Gastroesophageal sphincter (tissue), 4 donors: Measurements from ENCODE around the gene THRSP. TPM values are rescaled to one million over a fixed set of nuclear protein-coding genes. Genes with fewer than 3 reads are reported as not detected.

Experiments used
- ATAC-seq: fragments of 150-250 bp; one replicate; pipeline ENCODE4 v1.9.1; 2016; ENCODE audit warnings: mild to moderate bottlenecking, moderate library complexity
- H3K27ac ChIP-seq, 4 donors: fragments of 200-600 bp; sonication (generic) in 3 of 4; 1 replicate in 3 of 4; 2 replicates in 1 of 4; pipeline ENCODE4 v1.5.1; 2016 to 2019
- H3K27me3 ChIP-seq: fragments of 200-600 bp; sonication (generic); one replicate; pipeline ENCODE4 v1.5.1; 2019
- H3K36me3 ChIP-seq, 2 donors: fragments of 200-600 bp; sonication (generic); one replicate each; pipeline ENCODE4 v1.5.1; 2019; ENCODE audit warnings: control low read depth in 1 of 2
- H3K4me1 ChIP-seq, 3 donors: fragments of 200-600 bp; sonication (generic); 1 replicate in 2 of 3; 2 replicates in 1 of 3; pipeline ENCODE4 v1.5.1; 2016 to 2019; ENCODE audit warnings: control low read depth in 2 of 3
- H3K4me3 ChIP-seq, 2 donors: fragments of 200-600 bp; sonication (generic); one replicate each; pipeline ENCODE4 v1.5.1; 2019; ENCODE audit warnings: mild to moderate bottlenecking in 1 of 2, moderate library complexity in 1 of 2
- H3K9me3 ChIP-seq, 3 donors: fragments of 200-600 bp; sonication (generic); one replicate each; pipeline ENCODE4 v1.5.1; 2017 to 2019; ENCODE audit warnings: control low read depth in 2 of 3
- EP300 ChIP-seq: sonication (generic); formaldehyde crosslinking; IDR thresholded peaks from one replicate; pipeline ENCODE4 v1.6.1; 2017; ENCODE audit warnings: antibody characterized with exemption, mild to moderate bottlenecking
- POLR2A ChIP-seq, 2 donors: fragments of 450-650 bp; IDR thresholded peaks; one replicate each; pipeline ENCODE4 v1.6.1; 2017; ENCODE audit warnings: antibody characterized with exemption in 2 of 2, mild to moderate bottlenecking in 2 of 2, moderate library complexity in 1 of 2
- POLR2AphosphoS5 ChIP-seq: sonication (generic); formaldehyde crosslinking; IDR thresholded peaks from one replicate; pipeline ENCODE4 v1.6.1; 2017; ENCODE audit warnings: antibody characterized with exemption
- WGBS, 2 donors: methylation state at CpG; one replicate each; pipeline ENCODE4 v1.1.5; 2018; ENCODE audit warnings: low coverage in 1 of 2; 5-methylcytosine and 5-hydroxymethylcytosine counted together
- total RNA-seq, 4 donors: library from RNA; depleted of rRNA; stranded (reverse); fragments of >200 nt; gene quantifications; one replicate each; pipeline ENCODE4 v1.1.0, GENCODE V29; 2016
- TF ChIP-seq, protein P1 (sequence below), 4 experiments: fragments of 200-600 bp in 2 of 4; fragments of 450-650 bp in 2 of 4; sonication (generic) in 1 of 4; IDR thresholded peaks; one replicate each; pipeline ENCODE4 v1.5.1; 2017 to 2019; ENCODE audit warnings: antibody characterized with exemption in 4 of 4, mild to moderate bottlenecking in 2 of 4, moderate library complexity in 2 of 4

Gene THRSP
- total RNA-seq, 4 donors from 2014 or later: 2.0 TPM; not detected in 3

DNA sequence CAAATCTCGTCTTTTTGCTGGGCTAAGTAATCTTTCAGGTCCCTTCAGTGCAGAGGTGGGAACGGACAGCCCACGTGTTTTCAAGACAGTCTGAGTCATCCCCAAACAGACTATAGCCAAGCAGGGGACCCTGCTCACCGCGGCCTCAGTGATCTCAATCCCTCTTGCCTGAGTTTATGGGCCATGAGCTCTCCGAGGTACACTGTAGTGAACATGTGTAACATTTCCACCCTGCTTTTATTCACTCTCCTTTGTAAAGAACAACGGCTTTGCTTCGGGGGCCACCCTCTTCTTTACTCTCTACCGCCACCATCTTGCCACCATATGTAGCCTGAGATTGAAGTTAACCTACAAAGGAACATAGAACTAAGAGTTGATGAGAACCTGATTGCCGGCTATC lies 29.0 kb upstream of the THRSP start:
- no peak for ATAC-seq
- H3K27ac ChIP-seq: no peak overlapping the region
- no peaks in the 10 kb centered on the region for H3K36me3 ChIP-seq
- TF ChIP-seq, protein P1, sequence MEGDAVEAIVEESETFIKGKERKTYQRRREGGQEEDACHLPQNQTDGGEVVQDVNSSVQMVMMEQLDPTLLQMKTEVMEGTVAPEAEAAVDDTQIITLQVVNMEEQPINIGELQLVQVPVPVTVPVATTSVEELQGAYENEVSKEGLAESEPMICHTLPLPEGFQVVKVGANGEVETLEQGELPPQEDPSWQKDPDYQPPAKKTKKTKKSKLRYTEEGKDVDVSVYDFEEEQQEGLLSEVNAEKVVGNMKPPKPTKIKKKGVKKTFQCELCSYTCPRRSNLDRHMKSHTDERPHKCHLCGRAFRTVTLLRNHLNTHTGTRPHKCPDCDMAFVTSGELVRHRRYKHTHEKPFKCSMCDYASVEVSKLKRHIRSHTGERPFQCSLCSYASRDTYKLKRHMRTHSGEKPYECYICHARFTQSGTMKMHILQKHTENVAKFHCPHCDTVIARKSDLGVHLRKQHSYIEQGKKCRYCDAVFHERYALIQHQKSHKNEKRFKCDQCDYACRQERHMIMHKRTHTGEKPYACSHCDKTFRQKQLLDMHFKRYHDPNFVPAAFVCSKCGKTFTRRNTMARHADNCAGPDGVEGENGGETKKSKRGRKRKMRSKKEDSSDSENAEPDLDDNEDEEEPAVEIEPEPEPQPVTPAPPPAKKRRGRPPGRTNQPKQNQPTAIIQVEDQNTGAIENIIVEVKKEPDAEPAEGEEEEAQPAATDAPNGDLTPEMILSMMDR (IDR thresholded peaks at IDR 0.05): no peak
- no peak for TF ChIP-seq POLR2AphosphoS5
- TF ChIP-seq EP300: no peak
- TF ChIP-seq POLR2A (IDR thresholded peaks at IDR 0.05): no peak
- no peaks in the 10 kb centered on the region for H3K27me3 ChIP-seq
- no peak overlapping the region for H3K4me3 ChIP-seq
- H3K9me3 ChIP-seq: no peaks in the 10 kb centered on the region
- WGBS, 2 donors: 66 to 71% methylated on average over 4 to 8 of the region's 10 CpGs
- peaks cover 0 to 16% (median 6%) of the 10 kb centered on the region in 3 donors for H3K4me1 ChIP-seq

DNA sequence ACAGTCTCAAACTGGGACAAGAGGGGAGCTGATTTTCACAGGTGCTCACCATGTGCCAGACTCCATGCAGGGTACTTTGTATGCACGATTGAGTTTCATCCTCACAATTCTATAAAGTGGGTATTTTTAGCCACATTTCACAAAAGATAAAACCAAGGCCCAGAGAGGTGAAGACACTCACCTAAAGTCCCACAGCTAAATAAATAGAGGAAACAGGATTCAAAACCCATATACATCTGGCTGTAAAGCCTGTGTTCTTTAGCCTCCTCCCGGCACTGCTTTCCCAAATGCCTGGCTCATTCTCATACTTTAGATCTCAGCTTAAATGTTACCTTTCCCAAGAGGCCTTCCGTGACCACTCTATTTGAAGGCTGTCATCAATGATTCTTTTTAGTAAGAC lies 27.3 kb upstream of the THRSP start:
- WGBS, 2 donors: 86 to 90% methylated on average over 2 to 3 of the region's 3 CpGs
- no peaks in the 10 kb centered on the region for H3K36me3 ChIP-seq
- H3K27ac ChIP-seq: no peak overlapping the region
- no peaks in the 10 kb centered on the region for H3K27me3 ChIP-seq
- ATAC-seq: no peak
- peaks cover 0 to 18% (median 0%) of the 10 kb centered on the region in 3 donors for H3K4me1 ChIP-seq
- no peak overlapping the region for H3K4me3 ChIP-seq
- TF ChIP-seq, protein P1 (IDR thresholded peaks at IDR 0.05): no peak
- TF ChIP-seq POLR2AphosphoS5 (no peak), POLR2A (IDR thresholded peaks at IDR 0.05) (no peak), EP300 (no peak)
- H3K9me3 ChIP-seq: no peaks in the 10 kb centered on the region

DNA sequence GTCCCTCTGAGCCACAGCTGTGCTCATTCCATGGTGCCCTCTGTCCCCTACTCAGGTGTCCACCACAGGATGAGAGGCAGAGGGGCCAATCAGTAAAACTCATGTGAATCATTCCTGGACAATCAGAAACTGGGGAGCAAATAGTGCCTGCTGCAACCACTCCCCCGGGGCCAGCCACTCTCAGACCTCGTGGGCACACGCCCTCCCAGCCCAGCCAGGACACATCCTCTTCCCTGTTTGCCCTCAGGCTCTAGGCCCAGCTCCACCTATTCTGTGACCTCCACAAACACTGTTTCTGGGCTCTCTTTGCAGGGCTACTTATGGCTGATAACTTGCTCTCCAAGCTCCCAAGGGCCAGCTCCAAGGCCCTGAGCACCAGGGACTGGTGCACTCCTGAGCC lies 26.6 kb upstream of the THRSP start:
- Histone ChIP-seq H3K4me1 (peaks cover 0 to 15% (median 0%) of the 10 kb centered on the region in 3 donors), H3K4me3 (no peak overlapping the region), H3K9me3 (no peaks in the 10 kb centered on the region), H3K27me3 (no peaks in the 10 kb centered on the region), H3K36me3 (no peaks in the 10 kb centered on the region), H3K27ac (no peak overlapping the region)
- 85 to 100% methylated on average over 3 of the region's 3 CpGs for WGBS, 2 donors
- ATAC-seq: no peak
- TF ChIP-seq, protein P1 (IDR thresholded peaks at IDR 0.05): no peak
- TF ChIP-seq EP300: no peak
- TF ChIP-seq POLR2AphosphoS5: no peak
- no peak for TF ChIP-seq POLR2A (IDR thresholded peaks at IDR 0.05)

DNA sequence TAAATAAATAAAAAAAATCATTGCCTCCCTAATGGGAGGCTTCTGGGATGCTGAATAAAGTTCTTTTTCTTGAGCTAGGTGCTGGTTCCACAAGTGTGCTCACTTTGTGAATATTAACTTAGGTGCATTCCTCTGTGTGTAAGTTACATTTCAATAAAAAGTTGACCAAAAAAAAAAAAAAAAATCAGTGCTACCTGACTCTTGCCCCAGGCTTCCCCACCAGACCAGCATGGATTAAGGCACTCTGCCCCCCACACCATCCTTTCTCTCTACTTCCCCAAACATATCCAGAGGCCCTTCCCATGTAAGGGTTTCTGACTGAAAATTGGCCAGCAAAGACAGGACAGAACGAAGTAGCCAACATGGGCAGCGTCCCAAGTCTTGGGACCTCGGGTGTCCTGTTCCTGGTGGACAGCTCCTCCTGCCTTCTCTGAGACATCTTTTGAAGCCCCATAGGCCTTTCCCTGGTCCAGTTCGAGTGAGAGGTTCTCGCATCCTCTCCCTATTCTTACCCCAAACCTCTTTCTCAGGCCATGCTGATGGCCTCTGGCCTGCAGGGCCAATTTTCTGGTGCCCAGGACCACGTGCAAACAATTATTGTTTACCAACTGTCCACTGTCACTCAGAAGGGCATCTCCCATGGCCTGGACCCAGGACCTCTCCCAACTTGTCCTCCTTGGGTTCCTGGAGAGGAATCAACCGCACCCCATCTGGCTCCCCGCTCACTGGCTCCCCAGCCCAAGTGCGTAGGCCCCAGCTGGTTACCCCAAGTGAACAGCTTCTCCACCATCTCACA lies 25.6 kb upstream of the THRSP start:
- no peak for ATAC-seq
- Histone ChIP-seq H3K27ac (no peak overlapping the region), H3K27me3 (no peaks in the 10 kb centered on the region), H3K36me3 (no peaks in the 10 kb centered on the region), H3K9me3 (no peaks in the 10 kb centered on the region), H3K4me1 (peaks cover 0 to 15% (median 0%) of the 10 kb centered on the region in 3 donors), H3K4me3 (no peak overlapping the region)
- no peak for TF ChIP-seq POLR2AphosphoS5
- TF ChIP-seq, protein P1 (IDR thresholded peaks at IDR 0.05): no peak
- 77 to 97% methylated on average over 4 to 5 of the region's 9 CpGs for WGBS, 2 donors

DNA sequence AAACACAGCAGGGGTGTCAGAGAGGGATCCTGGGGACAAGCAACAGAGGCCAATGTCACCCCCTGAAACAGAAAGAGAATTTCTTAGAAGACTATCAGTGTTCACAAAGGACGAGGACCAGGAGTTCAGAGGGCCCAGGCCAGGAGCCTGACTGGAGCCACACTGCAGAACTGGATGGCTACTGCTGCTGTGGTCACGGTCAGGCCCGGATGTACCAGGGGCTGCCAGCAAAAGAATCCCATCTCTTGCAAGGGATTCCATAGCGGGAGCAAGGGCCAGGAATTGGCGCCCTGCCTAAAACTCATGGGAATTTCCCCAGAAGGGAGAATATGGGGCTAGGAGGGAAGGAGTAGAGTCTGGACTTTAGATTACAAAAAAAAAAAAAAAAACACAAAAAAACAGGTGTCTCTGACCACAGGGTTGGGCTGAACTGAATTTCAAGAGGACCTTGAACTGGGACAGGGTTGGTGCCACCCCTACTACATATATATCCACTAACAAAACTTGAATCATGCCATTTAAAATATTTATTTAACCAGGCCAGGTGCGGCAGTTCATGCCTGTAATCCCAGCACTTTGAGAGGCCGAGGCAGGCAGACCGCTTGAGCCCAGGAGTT lies 24.9 kb upstream of the THRSP start:
- H3K9me3 ChIP-seq: no peaks in the 10 kb centered on the region
- 83 to 89% methylated on average over 6 of the region's 8 CpGs for WGBS, 2 donors
- H3K4me3 ChIP-seq: no peak overlapping the region
- H3K27ac ChIP-seq: no peak overlapping the region
- no peaks in the 10 kb centered on the region for H3K27me3 ChIP-seq
- no peaks in the 10 kb centered on the region for H3K36me3 ChIP-seq
- ATAC-seq: no peak
- H3K4me1 ChIP-seq: peaks cover 0 to 15% (median 0%) of the 10 kb centered on the region in 3 donors
- TF ChIP-seq POLR2AphosphoS5: no peak
- TF ChIP-seq, protein P1 (IDR thresholded peaks at IDR 0.05): no peak
- no peak for TF ChIP-seq POLR2A (IDR thresholded peaks at IDR 0.05)
- TF ChIP-seq EP300: no peak
